Endothelial cell of umbilical vein (primary cell): ENCODE data around the gene RAD51B.

Experiments used
- EZH2 ChIP-seq: IDR thresholded peaks from 2 replicates; pipeline ENCODE4 v1.6.1; 2012; ENCODE audit warnings: borderline replicate concordance, low read depth, mild to moderate bottlenecking, moderate library complexity, low read length, inconsistent platforms; ENCODE audit not compliant: severe bottlenecking
- FOS ChIP-seq: IDR thresholded peaks from 2 replicates; pipeline ENCODE4 v1.6.1; 2011; ENCODE audit warnings: mild to moderate bottlenecking, low read length, moderate library complexity, borderline replicate concordance; ENCODE audit not compliant: insufficient read depth
- GATA2 ChIP-seq: IDR thresholded peaks from 2 replicates; pipeline ENCODE4 v1.7.0; 2011; ENCODE audit warnings: low read depth, mild to moderate bottlenecking, moderate library complexity, mixed read lengths, low read length; ENCODE audit not compliant: insufficient read length, insufficient read depth
- JUN ChIP-seq: IDR thresholded peaks from 2 replicates; pipeline ENCODE4 v1.6.1; 2011; ENCODE audit warnings: borderline replicate concordance, low read depth; ENCODE audit not compliant: insufficient read length, insufficient read depth
- MYC ChIP-seq: IDR thresholded peaks from one replicate; pipeline ENCODE4 v1.6.1; 2011; ENCODE audit warnings: mild to moderate bottlenecking, low read depth, low read length
- POLR2A ChIP-seq: IDR thresholded peaks from 2 replicates; pipeline ENCODE4 v1.6.1; 2012; ENCODE audit warnings: low read depth, mild to moderate bottlenecking, control low read depth, low read length
- POLR2AphosphoS5 ChIP-seq: IDR thresholded peaks from 2 replicates; pipeline ENCODE4 v1.6.1; 2012; ENCODE audit warnings: low read depth, mild to moderate bottlenecking, control low read depth, low read length, moderate library complexity; ENCODE audit not compliant: insufficient read depth
- TF ChIP-seq, protein P1 (sequence below), 2 donors: IDR thresholded peaks; 1 replicate in 1 of 2; 2 replicates in 1 of 2; pipeline ENCODE4 v1.5.1; 2011; ENCODE audit warnings: low read length in 2 of 2, mild to moderate bottlenecking in 2 of 2, moderate library complexity in 2 of 2, control low read depth in 1 of 2, inconsistent platforms in 1 of 2, low read depth in 1 of 2; ENCODE audit not compliant: insufficient read depth in 1 of 2; ENCODE audit errors: extremely low read depth in 1 of 2
- TF ChIP-seq, protein P2 (sequence below): IDR thresholded peaks from 2 replicates; pipeline ENCODE4 v1.6.1; 2011; ENCODE audit not compliant: insufficient read depth, insufficient read length

DNA sequence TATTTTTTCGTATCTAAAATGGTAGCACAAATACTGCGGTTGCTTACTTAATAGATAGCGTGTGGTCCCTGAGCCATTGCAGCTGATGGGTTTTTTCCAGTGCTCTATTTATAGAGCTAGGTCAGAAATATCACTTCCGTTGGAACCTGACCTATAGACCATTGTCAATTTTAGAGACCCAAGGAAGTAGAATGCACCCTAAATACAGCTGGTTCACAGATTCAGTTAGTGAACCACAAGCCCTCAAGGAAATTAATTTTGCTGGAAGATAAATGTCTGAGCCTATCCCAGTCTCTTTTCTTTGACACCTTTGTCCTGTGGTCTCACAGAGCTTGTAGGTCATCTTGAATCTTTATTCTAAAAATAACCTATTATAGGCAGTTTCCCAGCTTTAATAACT is 582.3 kb downstream of the RAD51B start:
- TF ChIP-seq MYC (no peak), POLR2A (no peak), EZH2 (no peak), POLR2AphosphoS5 (no peak), JUN (no peak), GATA2 (no peak), FOS (no peak)
- TF ChIP-seq, protein P1, sequence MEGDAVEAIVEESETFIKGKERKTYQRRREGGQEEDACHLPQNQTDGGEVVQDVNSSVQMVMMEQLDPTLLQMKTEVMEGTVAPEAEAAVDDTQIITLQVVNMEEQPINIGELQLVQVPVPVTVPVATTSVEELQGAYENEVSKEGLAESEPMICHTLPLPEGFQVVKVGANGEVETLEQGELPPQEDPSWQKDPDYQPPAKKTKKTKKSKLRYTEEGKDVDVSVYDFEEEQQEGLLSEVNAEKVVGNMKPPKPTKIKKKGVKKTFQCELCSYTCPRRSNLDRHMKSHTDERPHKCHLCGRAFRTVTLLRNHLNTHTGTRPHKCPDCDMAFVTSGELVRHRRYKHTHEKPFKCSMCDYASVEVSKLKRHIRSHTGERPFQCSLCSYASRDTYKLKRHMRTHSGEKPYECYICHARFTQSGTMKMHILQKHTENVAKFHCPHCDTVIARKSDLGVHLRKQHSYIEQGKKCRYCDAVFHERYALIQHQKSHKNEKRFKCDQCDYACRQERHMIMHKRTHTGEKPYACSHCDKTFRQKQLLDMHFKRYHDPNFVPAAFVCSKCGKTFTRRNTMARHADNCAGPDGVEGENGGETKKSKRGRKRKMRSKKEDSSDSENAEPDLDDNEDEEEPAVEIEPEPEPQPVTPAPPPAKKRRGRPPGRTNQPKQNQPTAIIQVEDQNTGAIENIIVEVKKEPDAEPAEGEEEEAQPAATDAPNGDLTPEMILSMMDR (IDR thresholded peaks at IDR 0.05; ENCODE audit: extremely low read depth in 1 of 2, insufficient read depth in 1 of 2, low read depth in 1 of 2, low read length in 2 of 2): no peak
- TF ChIP-seq, protein P2, sequence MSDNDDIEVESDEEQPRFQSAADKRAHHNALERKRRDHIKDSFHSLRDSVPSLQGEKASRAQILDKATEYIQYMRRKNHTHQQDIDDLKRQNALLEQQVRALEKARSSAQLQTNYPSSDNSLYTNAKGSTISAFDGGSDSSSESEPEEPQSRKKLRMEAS: no peak
